Retinal pigment epithelial cell (primary cell): ENCODE data around the gene HDAC9.

ENCODE experiments used
- DNase-seq: peaks from one replicate; pipeline ENCODE4 v3.0.0-alpha.2; 2010; ENCODE audit warnings: low read depth
- H3K4me3 ChIP-seq: 2 replicates; pipeline ENCODE4 v1.5.1; 2011; ENCODE audit warnings: mild to moderate bottlenecking, low read length, control low read depth, moderate library complexity
- CTCF ChIP-seq: conservative IDR thresholded peaks from 2 replicates; pipeline ENCODE4 v1.5.1; 2011; ENCODE audit warnings: low read depth, low read length, control low read depth, inconsistent platforms

Gene HDAC9

GRCh38 chr7:19009936-19010280 is 514.4 kb downstream of the HDAC9 start:
- TF ChIP-seq CTCF, result no peak
- no peak overlapping the region for H3K4me3 ChIP-seq
- no peak for DNase-seq

GRCh38 chr7:19011212-19011611 is 515.7 kb downstream of the HDAC9 start:
- DNase-seq, result no peak
- no peak for TF ChIP-seq CTCF

GRCh38 chr7:19015098-19015497 is 519.5 kb downstream of the HDAC9 start:
- TF ChIP-seq CTCF, result no peak
- H3K4me3 ChIP-seq, result no peak overlapping the region

More at GRCh38 chr7:19011212-19011611, 515.7 kb downstream of the HDAC9 start:
- no peak overlapping the region for H3K4me3 ChIP-seq

GRCh38 chr7:19016140-19016539 is 520.6 kb downstream of the HDAC9 start:
- no peak for TF ChIP-seq CTCF
- no peak overlapping the region for H3K4me3 ChIP-seq
- DNase-seq, result no peak

More at GRCh38 chr7:19015098-19015497, 519.5 kb downstream of the HDAC9 start:
- no peak for DNase-seq

- TF ChIP-seq CTCF, result no peak
- DNase-seq, result no peak
- H3K4me3 ChIP-seq, result no peak overlapping the region
These were observed 521.8 kb downstream of the HDAC9 start for GRCh38 chr7:19017374-19017773.

GRCh38 chr7:19020062-19020461 is 524.5 kb downstream of the HDAC9 start:
- TF ChIP-seq CTCF, result no peak
- no peak overlapping the region for H3K4me3 ChIP-seq
- no peak for DNase-seq

- H3K4me3 ChIP-seq, result no peak overlapping the region
- TF ChIP-seq CTCF, result no peak
- no peak for DNase-seq
These were observed 525.2 kb downstream of the HDAC9 start for GRCh38 chr7:19020711-19021110.
